Activated CD4-positive, alpha-beta T cell treated with anti-CD3 and anti-CD28 coated beads, Interleukin-2, Interleukin-6, amounts not matched to agents 100 ng/mL and 50 ng/mL, durations not matched to agents 16 hours and 8 hours (primary cell): Measurements from ENCODE around the gene LHFPL2.

Experiments
- DNase-seq: peaks from one replicate; pipeline ENCODE4 v3.0.0-alpha.2; 2020

Gene LHFPL2

DNA sequence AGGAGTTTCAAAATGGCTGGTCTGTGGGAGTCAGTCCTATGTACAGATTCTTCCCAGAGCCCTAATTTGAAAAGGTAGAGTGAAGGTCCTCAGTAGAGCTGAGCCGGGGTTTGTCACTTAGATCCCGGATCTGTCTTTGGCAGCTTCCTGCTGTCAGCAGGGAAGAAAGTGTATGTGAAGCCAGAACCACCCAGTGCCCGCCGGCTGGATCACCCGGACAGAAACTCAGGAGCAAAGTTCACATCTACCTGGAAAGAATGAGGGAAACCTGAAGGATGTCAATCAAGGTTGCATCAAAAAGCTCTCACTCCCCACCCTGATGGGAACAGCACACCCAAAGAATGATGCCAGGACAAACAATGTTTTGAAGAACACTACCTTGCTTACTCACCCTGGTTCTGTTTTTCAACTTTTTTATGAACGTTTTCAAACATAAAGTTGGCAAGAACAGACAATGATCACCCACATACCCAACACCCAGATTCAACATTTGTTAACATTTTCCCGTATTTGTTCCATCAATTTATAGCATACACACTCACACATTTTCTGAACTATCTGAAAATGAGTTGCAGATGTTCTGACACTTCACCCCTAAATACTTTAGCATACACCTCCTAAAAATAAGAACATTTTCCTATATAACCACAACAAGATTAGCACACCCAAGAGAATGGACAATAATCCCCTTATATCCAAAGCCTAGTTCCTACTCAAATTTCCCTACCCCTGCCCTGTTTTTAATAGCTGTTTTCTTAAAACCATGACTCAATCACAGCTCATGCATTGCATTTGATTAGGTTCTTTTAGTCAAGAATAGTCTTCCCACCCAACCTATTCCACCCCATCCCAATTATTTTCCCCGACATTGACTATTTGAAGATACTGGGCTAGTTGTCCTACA lies 133.9 kb downstream of the LHFPL2 start:
- DNase-seq = no peak

DNA sequence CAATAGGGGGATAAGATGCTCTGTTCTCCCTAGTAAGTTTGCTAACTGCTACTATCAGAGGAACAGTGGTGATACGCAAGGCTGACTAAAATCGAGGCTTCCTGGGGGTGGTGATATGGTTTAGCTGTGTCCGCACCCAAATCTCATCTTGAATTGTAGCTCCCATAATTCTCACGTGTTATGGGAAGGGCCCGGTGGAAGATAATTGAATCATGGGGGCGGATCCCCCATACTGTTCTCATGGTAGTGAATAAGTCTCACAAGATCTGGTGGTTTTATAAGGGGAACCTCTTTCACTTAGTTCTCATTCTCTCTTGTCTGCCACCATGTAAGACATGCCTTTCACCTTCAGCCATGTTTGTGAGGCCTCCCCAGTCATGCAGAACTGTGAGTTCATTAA lies 135.1 kb downstream of the LHFPL2 start:
- no peak for DNase-seq

- no peak for DNase-seq
These were observed 136.1 kb downstream of the LHFPL2 start for GRCh38 chr5:78512435-78512834.

- DNase-seq = no peak
These were observed 137.3 kb downstream of the LHFPL2 start for GRCh38 chr5:78511121-78511906.

GRCh38 chr5:78509884-78510769 lies 138.4 kb downstream of the LHFPL2 start:
- DNase-seq = peak; percentile 57

DNA sequence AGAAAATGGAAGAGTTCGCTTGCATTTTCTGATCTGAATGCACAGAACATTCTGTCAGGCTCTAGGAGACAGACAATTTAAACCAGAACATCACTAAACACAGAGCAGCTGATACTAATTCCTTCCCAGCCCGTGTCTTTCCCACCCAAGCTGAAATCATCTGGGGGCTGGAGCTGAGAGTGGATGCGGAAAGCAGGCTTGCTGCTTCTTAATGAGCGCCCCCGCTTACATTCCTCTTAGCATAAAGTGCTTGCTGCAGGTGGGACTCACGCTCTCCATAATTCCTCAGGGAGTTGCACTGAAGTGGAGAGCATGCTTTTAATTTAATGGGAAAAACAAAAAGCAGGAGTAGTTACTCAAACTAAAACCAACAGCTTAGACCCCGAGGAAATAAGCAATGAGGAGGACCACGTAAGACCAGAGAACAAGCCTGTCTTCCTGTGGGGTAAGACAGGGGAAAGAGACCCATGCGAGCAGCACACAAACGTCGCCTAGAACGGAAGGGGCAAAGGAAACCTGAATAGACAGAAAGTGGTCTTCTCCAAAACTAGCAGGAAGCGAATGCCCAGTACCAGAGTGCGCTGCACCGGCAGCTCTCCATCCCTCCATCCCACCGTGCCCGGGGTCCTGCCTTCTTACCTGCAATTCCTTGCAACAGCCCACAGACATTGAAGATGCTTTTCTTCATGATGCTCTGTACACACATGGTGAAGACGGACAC lies 139.3 kb downstream of the LHFPL2 start:
- no peak for DNase-seq

DNA sequence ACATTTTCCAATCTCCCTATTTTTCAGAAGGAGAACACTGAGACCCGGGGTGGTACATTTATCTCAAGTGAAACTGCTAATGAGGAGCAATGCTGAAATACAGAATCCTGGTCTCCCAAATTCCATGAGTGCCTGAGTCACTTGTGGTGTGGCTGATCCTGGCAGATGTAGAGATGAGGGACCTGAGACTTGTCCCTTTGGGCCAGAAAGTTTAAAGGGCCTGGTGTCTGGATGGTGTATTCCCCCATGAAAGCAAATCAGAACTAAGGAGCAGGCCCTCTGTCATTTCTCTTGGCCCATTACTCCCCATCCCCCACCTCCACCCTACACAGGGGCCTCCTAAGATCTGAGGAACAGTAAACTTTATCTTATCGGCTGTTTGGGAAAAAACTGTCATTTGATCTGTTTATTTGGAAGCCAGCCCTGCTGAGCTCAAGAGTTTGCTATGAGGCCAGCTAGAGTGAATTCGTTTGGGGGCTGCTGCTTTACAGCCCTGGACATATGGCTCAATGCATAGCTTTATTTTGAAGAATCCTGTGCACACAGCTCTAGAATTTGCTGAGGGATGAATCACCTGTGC lies 140.3 kb downstream of the LHFPL2 start:
- no peak for DNase-seq

GRCh38 chr5:78507531-78507930 lies 141.0 kb downstream of the LHFPL2 start:
- no peak for DNase-seq

DNA sequence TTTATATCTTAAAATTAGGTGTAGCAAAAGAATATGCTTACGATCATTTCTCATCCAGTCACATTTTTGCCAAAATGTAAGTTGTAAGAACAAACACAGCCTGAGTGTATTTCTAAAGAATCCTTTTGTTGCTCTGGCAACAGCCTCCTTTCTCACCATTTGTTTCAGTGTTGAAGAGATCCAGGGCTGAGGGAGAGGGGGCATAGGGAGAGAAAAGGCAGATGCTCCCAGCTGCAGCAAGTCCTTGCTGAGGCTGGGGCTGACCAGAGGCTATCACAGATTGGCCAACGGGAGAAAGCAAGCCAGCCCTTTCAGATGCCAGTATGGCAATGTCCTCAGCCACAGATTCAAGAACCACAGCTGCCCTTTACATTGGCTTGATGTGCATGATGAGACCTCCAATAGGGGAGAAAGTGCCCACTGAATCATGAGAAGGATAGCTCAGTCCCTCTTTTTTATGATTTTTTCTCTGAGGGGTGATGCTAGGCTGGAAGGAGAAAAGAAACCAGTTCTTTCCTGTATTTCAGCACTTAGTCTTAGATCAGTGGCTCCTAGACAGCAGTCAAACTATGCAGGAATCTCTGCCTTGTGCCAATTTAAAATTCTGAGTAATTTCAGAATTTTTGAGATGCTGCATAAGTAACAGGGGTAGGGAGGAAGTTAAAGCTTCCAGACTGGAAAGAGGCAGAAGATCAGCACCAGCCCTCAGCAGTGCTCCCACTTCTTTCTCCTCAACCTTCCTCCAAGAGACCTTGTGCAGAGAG lies 142.1 kb downstream of the LHFPL2 start:
- DNase-seq = no peak

DNA sequence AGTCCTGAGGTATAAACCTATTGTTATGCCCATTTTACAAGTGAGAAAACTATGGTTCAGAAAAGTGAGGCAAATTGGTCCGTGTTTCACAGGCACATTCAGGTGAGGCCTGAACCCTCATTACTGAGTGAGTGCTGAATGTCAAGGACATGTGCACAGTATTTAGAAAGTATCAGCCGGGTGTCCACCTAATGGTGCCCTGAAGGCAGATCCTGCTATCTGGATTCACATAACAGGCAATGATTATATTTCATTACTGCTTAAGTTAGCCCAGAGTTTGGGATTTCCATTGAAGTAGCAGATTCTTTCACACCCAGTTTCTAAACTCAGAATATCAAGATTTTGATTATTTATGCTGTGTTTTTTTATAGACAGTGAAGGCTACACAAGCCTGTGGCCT lies 142.7 kb downstream of the LHFPL2 start:
- no peak for DNase-seq

GRCh38 chr5:78504704-78505677 lies 143.6 kb downstream of the LHFPL2 start:
- DNase-seq = no peak

DNA sequence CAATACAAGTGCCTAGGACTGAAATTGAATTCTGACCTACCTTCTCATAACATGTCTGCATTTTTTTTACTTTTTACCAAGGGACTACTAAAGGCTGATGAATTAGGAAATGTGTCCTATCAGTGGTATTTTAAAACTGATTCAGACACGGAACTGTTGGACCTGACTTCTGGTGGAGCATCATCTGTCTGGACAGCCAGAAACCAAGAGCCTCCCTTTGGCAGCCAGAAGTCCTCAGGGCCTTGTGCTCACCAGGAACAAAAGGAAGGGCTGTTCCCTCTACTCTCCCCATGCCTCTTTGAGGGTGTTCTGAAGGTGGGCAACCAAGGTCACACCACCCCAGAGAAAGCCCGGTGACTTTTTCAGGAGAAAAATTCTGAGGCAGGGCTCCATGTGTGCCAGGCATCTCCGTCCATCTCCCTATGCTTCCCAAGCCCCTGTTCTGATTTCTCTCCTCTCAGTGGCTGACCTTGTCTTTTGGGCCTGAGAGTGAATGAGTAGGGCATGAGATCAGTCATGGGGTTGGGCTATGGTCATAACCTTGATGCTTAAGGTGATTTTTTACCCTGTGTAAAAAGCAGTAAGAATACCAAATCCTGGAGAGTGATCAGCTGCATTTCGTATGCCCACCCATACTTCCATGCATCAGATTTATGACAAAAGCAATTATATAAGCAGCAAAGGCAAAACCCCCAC lies 144.5 kb downstream of the LHFPL2 start:
- DNase-seq = no peak

- no peak for DNase-seq
These were observed 146.9 kb downstream of the LHFPL2 start for GRCh38 chr5:78501411-78502352.

- DNase-seq = no peak
These were observed 147.7 kb downstream of the LHFPL2 start for GRCh38 chr5:78500871-78501270.

- DNase-seq = no peak
These were observed 148.5 kb downstream of the LHFPL2 start for GRCh38 chr5:78500028-78500427.

- no peak for DNase-seq
These were observed 149.1 kb downstream of the LHFPL2 start for GRCh38 chr5:78499485-78499884.

DNA sequence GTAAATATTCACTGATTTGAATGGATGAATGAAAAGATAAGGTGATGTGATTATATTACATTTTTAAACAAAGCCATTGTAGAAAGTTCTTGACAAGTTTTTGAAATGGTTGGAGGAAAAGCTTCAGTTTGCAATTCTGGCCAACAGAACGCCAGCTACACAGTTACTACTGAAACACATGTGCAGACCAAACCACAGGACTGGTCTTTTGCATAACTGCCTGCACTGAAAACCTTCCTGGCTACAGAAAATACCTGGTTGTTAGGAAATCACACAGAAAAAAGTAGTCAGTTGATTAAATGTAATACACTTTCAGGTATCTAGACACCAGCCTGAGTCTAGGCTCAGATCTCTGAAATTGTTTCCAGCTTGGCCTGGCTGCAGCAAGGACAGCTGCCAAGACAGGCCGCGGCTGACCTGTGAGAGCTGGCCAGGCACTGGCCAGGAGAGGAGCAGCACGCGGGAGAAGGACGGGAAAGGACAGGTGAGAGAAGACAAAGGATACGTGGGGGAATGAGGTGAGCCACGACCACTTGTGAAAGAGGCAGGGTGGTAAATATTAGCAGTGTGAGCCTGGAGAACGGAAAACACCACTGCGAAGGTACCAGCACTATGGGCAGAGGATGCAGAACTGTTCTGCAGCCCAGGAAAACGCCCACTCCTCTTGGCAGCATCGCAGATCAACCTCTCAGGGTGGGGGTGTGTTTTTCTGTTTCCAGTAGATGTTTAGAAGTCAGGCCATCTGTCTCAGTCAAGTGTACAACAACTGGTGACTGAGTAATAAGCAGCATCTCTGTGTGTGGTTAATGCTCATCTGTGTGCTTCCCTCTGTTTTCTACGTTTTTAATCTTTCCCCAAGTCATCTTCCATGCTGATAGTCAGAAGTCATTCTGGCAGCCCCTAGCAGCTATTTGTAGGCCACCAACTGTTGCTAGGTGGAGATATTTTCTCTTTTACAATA lies 150.7 kb downstream of the LHFPL2 start:
- no peak for DNase-seq
